ENCODE results near the gene NTNG2. TPM values are rescaled to one million over a fixed set of nuclear protein-coding genes. Genes with fewer than 3 reads are reported as not detected.

NTNG2 gene
- total RNA-seq, 1 donor from 2014 or later = 2.4 TPM

GRCh38 chr9:132245465-132245864 is 83.6 kb downstream of the NTNG2 start:
- TF ChIP-seq, protein P1, sequence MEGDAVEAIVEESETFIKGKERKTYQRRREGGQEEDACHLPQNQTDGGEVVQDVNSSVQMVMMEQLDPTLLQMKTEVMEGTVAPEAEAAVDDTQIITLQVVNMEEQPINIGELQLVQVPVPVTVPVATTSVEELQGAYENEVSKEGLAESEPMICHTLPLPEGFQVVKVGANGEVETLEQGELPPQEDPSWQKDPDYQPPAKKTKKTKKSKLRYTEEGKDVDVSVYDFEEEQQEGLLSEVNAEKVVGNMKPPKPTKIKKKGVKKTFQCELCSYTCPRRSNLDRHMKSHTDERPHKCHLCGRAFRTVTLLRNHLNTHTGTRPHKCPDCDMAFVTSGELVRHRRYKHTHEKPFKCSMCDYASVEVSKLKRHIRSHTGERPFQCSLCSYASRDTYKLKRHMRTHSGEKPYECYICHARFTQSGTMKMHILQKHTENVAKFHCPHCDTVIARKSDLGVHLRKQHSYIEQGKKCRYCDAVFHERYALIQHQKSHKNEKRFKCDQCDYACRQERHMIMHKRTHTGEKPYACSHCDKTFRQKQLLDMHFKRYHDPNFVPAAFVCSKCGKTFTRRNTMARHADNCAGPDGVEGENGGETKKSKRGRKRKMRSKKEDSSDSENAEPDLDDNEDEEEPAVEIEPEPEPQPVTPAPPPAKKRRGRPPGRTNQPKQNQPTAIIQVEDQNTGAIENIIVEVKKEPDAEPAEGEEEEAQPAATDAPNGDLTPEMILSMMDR (IDR thresholded peaks at IDR 0.05; ENCODE audit: unreplicated experiment) = no peak
- Mint-ChIP-seq H3K27me3 (peaks cover 34% of the 10 kb centered on the region), H3K36me3 (ENCODE audit: insufficient read depth) (no peaks in the 10 kb centered on the region), H3K4me3 (ENCODE audit: low read depth) (no peak overlapping the region), H3K27ac (no peak overlapping the region), H3K9me3 (ENCODE audit: low read depth) (no peaks in the 10 kb centered on the region), H3K4me1 (ENCODE audit: low read depth) (peaks cover 6% of the 10 kb centered on the region)
- no peak for DNase-seq (ENCODE audit: low spot score, unreplicated experiment)

- Mint-ChIP-seq H3K9me3 (ENCODE audit: low read depth) (peaks cover 3% of the 10 kb centered on the region), H3K27me3 (peaks cover 22% of the 10 kb centered on the region), H3K4me1 (ENCODE audit: low read depth) (no peaks in the 10 kb centered on the region), H3K4me3 (ENCODE audit: low read depth) (no peak overlapping the region), H3K27ac (no peak overlapping the region), H3K36me3 (ENCODE audit: insufficient read depth) (no peaks in the 10 kb centered on the region)
- TF ChIP-seq, protein P1 (IDR thresholded peaks at IDR 0.05; ENCODE audit: unreplicated experiment) = no peak
- no peak for DNase-seq (ENCODE audit: low spot score, unreplicated experiment)
These were observed 86.1 kb downstream of the NTNG2 start for GRCh38 chr9:132247942-132248341.

DNA sequence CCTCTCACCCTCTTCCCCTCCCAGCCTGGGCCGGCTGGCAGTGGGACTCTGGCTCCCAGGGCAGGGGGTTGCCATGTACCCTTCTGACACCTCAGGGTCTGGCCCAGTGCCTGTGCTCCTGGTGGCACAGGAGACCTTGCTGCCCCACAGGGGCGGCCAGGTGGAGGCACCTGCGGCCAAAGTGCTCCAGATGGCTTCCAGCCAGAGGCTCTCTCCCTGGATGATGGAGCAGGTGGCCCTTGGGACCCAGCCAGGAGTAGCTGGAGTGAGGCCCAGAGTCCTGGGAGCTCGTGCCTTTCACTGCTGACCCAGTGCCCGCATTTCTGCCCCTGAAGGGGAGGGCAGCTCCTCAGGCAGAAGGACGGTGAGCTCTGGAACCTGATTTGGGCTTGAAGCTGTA is 87.3 kb downstream of the NTNG2 start:
- Mint-ChIP-seq H3K27ac (no peak overlapping the region), H3K27me3 (peaks cover 12% of the 10 kb centered on the region), H3K9me3 (ENCODE audit: low read depth) (peaks cover 3% of the 10 kb centered on the region), H3K4me1 (ENCODE audit: low read depth) (no peaks in the 10 kb centered on the region), H3K4me3 (ENCODE audit: low read depth) (no peak overlapping the region), H3K36me3 (ENCODE audit: insufficient read depth) (no peaks in the 10 kb centered on the region)
- TF ChIP-seq, protein P1 (IDR thresholded peaks at IDR 0.05; ENCODE audit: unreplicated experiment) = no peak
- DNase-seq (ENCODE audit: low spot score, unreplicated experiment) = no peak

- H3K27ac Mint-ChIP-seq = no peak overlapping the region
- TF ChIP-seq, protein P1 (IDR thresholded peaks at IDR 0.05; ENCODE audit: unreplicated experiment) = no peak
- H3K27me3 Mint-ChIP-seq = peaks cover 6% of the 10 kb centered on the region
- DNase-seq (ENCODE audit: low spot score, unreplicated experiment) = no peak
- no peaks in the 10 kb centered on the region for H3K4me1 Mint-ChIP-seq (ENCODE audit: low read depth)
- H3K4me3 Mint-ChIP-seq (ENCODE audit: low read depth) = no peak overlapping the region
- H3K9me3 Mint-ChIP-seq (ENCODE audit: low read depth) = peaks cover 3% of the 10 kb centered on the region
- no peaks in the 10 kb centered on the region for H3K36me3 Mint-ChIP-seq (ENCODE audit: insufficient read depth)
These were observed 87.8 kb downstream of the NTNG2 start for GRCh38 chr9:132249690-132250089.

- H3K36me3 Mint-ChIP-seq (ENCODE audit: insufficient read depth) = no peaks in the 10 kb centered on the region
- no peak for DNase-seq (ENCODE audit: low spot score, unreplicated experiment)
- H3K27me3 Mint-ChIP-seq = peaks cover 6% of the 10 kb centered on the region
- TF ChIP-seq, protein P1 (IDR thresholded peaks at IDR 0.05; ENCODE audit: unreplicated experiment) = no peak
- H3K4me3 Mint-ChIP-seq (ENCODE audit: low read depth) = no peak overlapping the region
- H3K4me1 Mint-ChIP-seq (ENCODE audit: low read depth) = no peaks in the 10 kb centered on the region
- no peak overlapping the region for H3K27ac Mint-ChIP-seq
- H3K9me3 Mint-ChIP-seq (ENCODE audit: low read depth) = peaks cover 3% of the 10 kb centered on the region
These were observed 88.7 kb downstream of the NTNG2 start for GRCh38 chr9:132250324-132251262.
